Measurements from ENCODE around the gene EVC2. TPM values are rescaled to one million over a fixed set of nuclear protein-coding genes. Genes with fewer than 3 reads are reported as not detected.
A peak's percentile ranks its signal among the peaks of the same experiment; 100 is the strongest.

EVC2 gene
- total and polyA plus RNA-seq, 10 of the 15 experiments (the other 5 are each of a cell fraction or from before 2014, with no cell fraction given) = 0.34 to 10.4 (median 5.6) TPM

GRCh38 chr4:5691491-5692132, 16.7 kb downstream of the EVC2 start:
- ChIA-PET SMC1A (ENCODE audit: uncharacterized antibody, unreplicated experiment) (interaction anchor here (1.2 kb wide), 1 partner anchor 11 kb away, joined by 3 read pairs; no protein-coding TSS in a partner anchor), RAD21 (ENCODE audit: unreplicated experiment) (no interaction called here), CTCF (no interaction called here), POLR2A (no interaction called here)
- WGBS (ENCODE audit: insufficient coverage, insufficient replicate concordance, low lambda C conversion rate, missing lambda C conversion rate) = 29% methylated on average over 7 of the region's 7 CpGs
- Histone ChIP-seq H3K4me1 (ENCODE audit: control insufficient read depth, insufficient read depth, low read length) (peaks cover 5% of the 10 kb centered on the region), H3K79me2 (ENCODE audit: control insufficient read depth, insufficient read depth, low read length) (no peaks in the 10 kb centered on the region), H4K20me1 (ENCODE audit: control insufficient read depth, insufficient read depth) (no peaks in the 10 kb centered on the region), H3K4me2 (ENCODE audit: control insufficient read depth, insufficient read depth) (no peak overlapping the region), H3K4me3 (no peak overlapping the region), H3K27me3 (replicated peaks in 1 of 2; ENCODE audit: control insufficient read depth in 2 of 2, insufficient read depth in 2 of 2, low read length in 1 of 2) (no peaks in the 10 kb centered on the region), H3K9me3 (replicated peaks; ENCODE audit: control insufficient read depth, insufficient read depth, low read length) (no peaks in the 10 kb centered on the region), H3K36me3 (ENCODE audit: control insufficient read depth in 2 of 2, insufficient read depth in 2 of 2, low read length in 1 of 2) (peaks cover 0 to 3% of the 10 kb centered on the region in 2 experiments; a peak in 2 of 4 replicates), H3K9ac (ENCODE audit: control insufficient read depth, insufficient read depth, low read length) (no peak overlapping the region), H2AFZ (ENCODE audit: control insufficient read depth, low read depth, low read length) (no peak overlapping the region), H3K27ac (ENCODE audit: control insufficient read depth, insufficient read depth) (no peak overlapping the region)
- DNase-seq (ENCODE audit: low read depth, low spot score) = no peak
- intact Hi-C loops (cut with micrococcal nuclease; ENCODE audit: unreplicated experiment) = no loop called here
- in situ Hi-C loops (cut with MboI) = no loop called here
- peak; percentile 73 for ATAC-seq
- FAIRE-seq = no peak
- 0 out of 2 replicates have a peak, but pooled peaks have one; percentile 14 for TF ChIP-seq IKZF1 (conservative IDR thresholded peaks at IDR 0.05)
- no peak for TF ChIP-seq NR2F1 (conservative IDR thresholded peaks at IDR 0.05)
- TF ChIP-seq, protein P1, sequence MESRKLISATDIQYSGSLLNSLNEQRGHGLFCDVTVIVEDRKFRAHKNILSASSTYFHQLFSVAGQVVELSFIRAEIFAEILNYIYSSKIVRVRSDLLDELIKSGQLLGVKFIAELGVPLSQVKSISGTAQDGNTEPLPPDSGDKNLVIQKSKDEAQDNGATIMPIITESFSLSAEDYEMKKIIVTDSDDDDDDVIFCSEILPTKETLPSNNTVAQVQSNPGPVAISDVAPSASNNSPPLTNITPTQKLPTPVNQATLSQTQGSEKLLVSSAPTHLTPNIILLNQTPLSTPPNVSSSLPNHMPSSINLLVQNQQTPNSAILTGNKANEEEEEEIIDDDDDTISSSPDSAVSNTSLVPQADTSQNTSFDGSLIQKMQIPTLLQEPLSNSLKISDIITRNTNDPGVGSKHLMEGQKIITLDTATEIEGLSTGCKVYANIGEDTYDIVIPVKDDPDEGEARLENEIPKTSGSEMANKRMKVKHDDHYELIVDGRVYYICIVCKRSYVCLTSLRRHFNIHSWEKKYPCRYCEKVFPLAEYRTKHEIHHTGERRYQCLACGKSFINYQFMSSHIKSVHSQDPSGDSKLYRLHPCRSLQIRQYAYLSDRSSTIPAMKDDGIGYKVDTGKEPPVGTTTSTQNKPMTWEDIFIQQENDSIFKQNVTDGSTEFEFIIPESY (IDR thresholded peaks at IDR 0.05) = no peak
- peak; percentile 64 for TF ChIP-seq RUNX3 (IDR thresholded peaks at IDR 0.05; ENCODE audit: low read length)
- TF ChIP-seq POU2F2 (IDR thresholded peaks at IDR 0.05; ENCODE audit: borderline replicate concordance, low read depth, low read length) = no peak
- TF ChIP-seq RCOR1 (conservative IDR thresholded peaks at IDR 0.05; ENCODE audit: low read depth, low read length) = no peak
- no peak for TF ChIP-seq SKIL (IDR thresholded peaks at IDR 0.05; ENCODE audit: low read depth, poor library complexity, severe bottlenecking)
- peak; percentile 20; the same call in 1 of the 2 replicates for TF ChIP-seq JUNB (IDR thresholded peaks at IDR 0.05)
- no peak for TF ChIP-seq ASH2L (IDR thresholded peaks at IDR 0.05; ENCODE audit: borderline replicate concordance, low read depth)
- BruUV-seq (replicated peaks) = no TSS peak

Data from GM12878 (cell line).